ENCODE measurements around the gene SLMAP. TPM values are rescaled to one million over a fixed set of nuclear protein-coding genes. Genes with fewer than 3 reads are reported as not detected.

The SLMAP gene
- total RNA-seq, 1 experiment from 2014 or later, result 79.5 TPM

DNA sequence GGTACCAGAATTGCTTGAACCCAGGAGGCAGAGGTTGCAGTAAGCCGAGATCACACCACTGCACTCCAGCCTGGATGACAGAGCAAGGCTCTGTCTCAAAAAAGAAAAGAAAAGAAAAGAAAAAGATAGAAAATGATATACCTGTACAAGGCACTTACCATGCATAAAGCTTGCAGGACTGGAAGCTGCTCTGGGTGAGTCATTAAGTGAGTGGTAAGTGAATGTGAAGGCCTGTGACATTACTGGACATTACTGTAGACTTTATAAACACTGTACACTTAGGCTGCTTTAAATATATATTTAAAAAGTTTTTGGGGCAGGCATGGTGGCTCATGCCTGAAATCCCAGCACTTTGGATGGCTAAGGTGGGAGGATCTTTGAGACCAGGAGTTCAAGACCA is 99.2 kb downstream of the SLMAP start:
- Mint-ChIP-seq H3K9me3 (no peaks in the 10 kb centered on the region), H3K4me3 (no peak overlapping the region)

DNA sequence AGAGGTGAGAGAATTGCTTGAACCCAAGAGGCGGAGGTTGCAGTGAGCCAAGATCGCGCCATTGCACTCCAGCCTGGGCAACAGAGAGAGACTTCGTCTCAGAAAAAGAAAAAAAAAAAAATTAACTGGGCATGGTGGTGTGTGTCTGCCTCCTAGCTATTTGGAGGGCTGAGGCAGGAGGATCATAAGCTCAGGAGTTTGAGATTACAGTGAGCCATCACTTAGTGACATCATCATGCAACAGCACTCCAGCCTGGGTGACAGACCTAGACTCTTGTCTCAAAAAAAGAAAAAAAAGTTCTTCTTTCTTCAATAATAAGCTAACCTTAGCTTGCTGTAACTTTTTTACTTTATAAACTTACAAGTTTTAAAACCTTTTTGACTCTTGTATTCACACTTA is 99.8 kb downstream of the SLMAP start:
- ChIA-PET CTCF (interaction anchor here (0.6 kb wide), 1 partner anchor 391 kb away, joined by 4 read pairs; no protein-coding TSS in a partner anchor), POLR2A (interaction anchor here (0.6 to 0.7 kb wide), 2 partner anchors 204 to 432 kb away, joined by 3 to 5 read pairs; no protein-coding TSS in a partner anchor)
- H3K27me3 Mint-ChIP-seq (ENCODE audit: low read depth), result no peaks in the 10 kb centered on the region
- H3K4me3 Mint-ChIP-seq, result no peak overlapping the region
- H3K27ac Mint-ChIP-seq, result no peak overlapping the region
- no peaks in the 10 kb centered on the region for H3K9me3 Mint-ChIP-seq
- no peak for DNase-seq (ENCODE audit: low spot score)
- no peaks in the 10 kb centered on the region for H3K4me1 Mint-ChIP-seq
- no peak for ATAC-seq
- H3K36me3 Mint-ChIP-seq, result peaks cover 13% of the 10 kb centered on the region
- no peak for TF ChIP-seq ELF4 (CRISPR knock-in tag; IDR thresholded peaks at IDR 0.05; ENCODE audit: low read depth)
- TF ChIP-seq, protein P1, sequence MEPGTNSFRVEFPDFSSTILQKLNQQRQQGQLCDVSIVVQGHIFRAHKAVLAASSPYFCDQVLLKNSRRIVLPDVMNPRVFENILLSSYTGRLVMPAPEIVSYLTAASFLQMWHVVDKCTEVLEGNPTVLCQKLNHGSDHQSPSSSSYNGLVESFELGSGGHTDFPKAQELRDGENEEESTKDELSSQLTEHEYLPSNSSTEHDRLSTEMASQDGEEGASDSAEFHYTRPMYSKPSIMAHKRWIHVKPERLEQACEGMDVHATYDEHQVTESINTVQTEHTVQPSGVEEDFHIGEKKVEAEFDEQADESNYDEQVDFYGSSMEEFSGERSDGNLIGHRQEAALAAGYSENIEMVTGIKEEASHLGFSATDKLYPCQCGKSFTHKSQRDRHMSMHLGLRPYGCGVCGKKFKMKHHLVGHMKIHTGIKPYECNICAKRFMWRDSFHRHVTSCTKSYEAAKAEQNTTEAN (CRISPR knock-in tag; IDR thresholded peaks at IDR 0.05), result no peak
- TF ChIP-seq ZNF232 (CRISPR knock-in tag; IDR thresholded peaks at IDR 0.05), result no peak
- no peak for TF ChIP-seq HMGA2 (CRISPR knock-in tag; IDR thresholded peaks at IDR 0.05)
- TF ChIP-seq GRHL2 (CRISPR knock-in tag; IDR thresholded peaks at IDR 0.05; ENCODE audit: insufficient replicate concordance, severe bottlenecking), result no peak
- no peak for TF ChIP-seq CBFB (CRISPR knock-in tag; IDR thresholded peaks at IDR 0.05; ENCODE audit: low read depth)
- TF ChIP-seq MAX (CRISPR knock-in tag; IDR thresholded peaks at IDR 0.05), result no peak
- TF ChIP-seq, protein P2, sequence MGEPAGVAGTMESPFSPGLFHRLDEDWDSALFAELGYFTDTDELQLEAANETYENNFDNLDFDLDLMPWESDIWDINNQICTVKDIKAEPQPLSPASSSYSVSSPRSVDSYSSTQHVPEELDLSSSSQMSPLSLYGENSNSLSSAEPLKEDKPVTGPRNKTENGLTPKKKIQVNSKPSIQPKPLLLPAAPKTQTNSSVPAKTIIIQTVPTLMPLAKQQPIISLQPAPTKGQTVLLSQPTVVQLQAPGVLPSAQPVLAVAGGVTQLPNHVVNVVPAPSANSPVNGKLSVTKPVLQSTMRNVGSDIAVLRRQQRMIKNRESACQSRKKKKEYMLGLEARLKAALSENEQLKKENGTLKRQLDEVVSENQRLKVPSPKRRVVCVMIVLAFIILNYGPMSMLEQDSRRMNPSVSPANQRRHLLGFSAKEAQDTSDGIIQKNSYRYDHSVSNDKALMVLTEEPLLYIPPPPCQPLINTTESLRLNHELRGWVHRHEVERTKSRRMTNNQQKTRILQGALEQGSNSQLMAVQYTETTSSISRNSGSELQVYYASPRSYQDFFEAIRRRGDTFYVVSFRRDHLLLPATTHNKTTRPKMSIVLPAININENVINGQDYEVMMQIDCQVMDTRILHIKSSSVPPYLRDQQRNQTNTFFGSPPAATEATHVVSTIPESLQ (CRISPR knock-in tag; IDR thresholded peaks at IDR 0.05), result no peak
- no peak for TF ChIP-seq ZNF416 (CRISPR knock-in tag; IDR thresholded peaks at IDR 0.05)
- TF ChIP-seq, protein P3, sequence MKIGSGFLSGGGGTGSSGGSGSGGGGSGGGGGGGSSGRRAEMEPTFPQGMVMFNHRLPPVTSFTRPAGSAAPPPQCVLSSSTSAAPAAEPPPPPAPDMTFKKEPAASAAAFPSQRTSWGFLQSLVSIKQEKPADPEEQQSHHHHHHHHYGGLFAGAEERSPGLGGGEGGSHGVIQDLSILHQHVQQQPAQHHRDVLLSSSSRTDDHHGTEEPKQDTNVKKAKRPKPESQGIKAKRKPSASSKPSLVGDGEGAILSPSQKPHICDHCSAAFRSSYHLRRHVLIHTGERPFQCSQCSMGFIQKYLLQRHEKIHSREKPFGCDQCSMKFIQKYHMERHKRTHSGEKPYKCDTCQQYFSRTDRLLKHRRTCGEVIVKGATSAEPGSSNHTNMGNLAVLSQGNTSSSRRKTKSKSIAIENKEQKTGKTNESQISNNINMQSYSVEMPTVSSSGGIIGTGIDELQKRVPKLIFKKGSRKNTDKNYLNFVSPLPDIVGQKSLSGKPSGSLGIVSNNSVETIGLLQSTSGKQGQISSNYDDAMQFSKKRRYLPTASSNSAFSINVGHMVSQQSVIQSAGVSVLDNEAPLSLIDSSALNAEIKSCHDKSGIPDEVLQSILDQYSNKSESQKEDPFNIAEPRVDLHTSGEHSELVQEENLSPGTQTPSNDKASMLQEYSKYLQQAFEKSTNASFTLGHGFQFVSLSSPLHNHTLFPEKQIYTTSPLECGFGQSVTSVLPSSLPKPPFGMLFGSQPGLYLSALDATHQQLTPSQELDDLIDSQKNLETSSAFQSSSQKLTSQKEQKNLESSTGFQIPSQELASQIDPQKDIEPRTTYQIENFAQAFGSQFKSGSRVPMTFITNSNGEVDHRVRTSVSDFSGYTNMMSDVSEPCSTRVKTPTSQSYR (CRISPR knock-in tag; IDR thresholded peaks at IDR 0.05), result no peak
- TF ChIP-seq, protein P4, sequence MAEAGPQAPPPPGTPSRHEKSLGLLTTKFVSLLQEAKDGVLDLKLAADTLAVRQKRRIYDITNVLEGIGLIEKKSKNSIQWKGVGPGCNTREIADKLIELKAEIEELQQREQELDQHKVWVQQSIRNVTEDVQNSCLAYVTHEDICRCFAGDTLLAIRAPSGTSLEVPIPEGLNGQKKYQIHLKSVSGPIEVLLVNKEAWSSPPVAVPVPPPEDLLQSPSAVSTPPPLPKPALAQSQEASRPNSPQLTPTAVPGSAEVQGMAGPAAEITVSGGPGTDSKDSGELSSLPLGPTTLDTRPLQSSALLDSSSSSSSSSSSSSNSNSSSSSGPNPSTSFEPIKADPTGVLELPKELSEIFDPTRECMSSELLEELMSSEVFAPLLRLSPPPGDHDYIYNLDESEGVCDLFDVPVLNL (CRISPR knock-in tag; IDR thresholded peaks at IDR 0.05; ENCODE audit: borderline replicate concordance, low read depth), result no peak
- TF ChIP-seq, protein P5, sequence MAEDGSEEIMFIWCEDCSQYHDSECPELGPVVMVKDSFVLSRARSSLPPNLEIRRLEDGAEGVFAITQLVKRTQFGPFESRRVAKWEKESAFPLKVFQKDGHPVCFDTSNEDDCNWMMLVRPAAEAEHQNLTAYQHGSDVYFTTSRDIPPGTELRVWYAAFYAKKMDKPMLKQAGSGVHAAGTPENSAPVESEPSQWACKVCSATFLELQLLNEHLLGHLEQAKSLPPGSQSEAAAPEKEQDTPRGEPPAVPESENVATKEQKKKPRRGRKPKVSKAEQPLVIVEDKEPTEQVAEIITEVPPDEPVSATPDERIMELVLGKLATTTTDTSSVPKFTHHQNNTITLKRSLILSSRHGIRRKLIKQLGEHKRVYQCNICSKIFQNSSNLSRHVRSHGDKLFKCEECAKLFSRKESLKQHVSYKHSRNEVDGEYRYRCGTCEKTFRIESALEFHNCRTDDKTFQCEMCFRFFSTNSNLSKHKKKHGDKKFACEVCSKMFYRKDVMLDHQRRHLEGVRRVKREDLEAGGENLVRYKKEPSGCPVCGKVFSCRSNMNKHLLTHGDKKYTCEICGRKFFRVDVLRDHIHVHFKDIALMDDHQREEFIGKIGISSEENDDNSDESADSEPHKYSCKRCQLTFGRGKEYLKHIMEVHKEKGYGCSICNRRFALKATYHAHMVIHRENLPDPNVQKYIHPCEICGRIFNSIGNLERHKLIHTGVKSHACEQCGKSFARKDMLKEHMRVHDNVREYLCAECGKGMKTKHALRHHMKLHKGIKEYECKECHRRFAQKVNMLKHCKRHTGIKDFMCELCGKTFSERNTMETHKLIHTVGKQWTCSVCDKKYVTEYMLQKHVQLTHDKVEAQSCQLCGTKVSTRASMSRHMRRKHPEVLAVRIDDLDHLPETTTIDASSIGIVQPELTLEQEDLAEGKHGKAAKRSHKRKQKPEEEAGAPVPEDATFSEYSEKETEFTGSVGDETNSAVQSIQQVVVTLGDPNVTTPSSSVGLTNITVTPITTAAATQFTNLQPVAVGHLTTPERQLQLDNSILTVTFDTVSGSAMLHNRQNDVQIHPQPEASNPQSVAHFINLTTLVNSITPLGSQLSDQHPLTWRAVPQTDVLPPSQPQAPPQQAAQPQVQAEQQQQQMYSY (CRISPR knock-in tag; IDR thresholded peaks at IDR 0.05), result no peak

More for the DNA sequence above, 99.2 kb downstream of the SLMAP start:
- Mint-ChIP-seq H3K27ac (no peak overlapping the region), H3K27me3 (ENCODE audit: low read depth) (no peaks in the 10 kb centered on the region), H3K36me3 (peaks cover 11% of the 10 kb centered on the region), H3K4me1 (no peaks in the 10 kb centered on the region)
- DNase-seq (ENCODE audit: low spot score) (no peak), ATAC-seq (no peak)
- POLR2A ChIA-PET, result interaction anchor here (0.6 kb wide), 1 partner anchor 203 kb away, joined by 5 read pairs; no protein-coding TSS in a partner anchor
- CTCF ChIA-PET, result interaction anchor here (0.6 kb wide), 1 partner anchor 391 kb away, joined by 4 read pairs; no protein-coding TSS in a partner anchor
- TF ChIP-seq ATF1 (CRISPR knock-in tag; IDR thresholded peaks at IDR 0.05), result no peak
- TF ChIP-seq, protein P6, sequence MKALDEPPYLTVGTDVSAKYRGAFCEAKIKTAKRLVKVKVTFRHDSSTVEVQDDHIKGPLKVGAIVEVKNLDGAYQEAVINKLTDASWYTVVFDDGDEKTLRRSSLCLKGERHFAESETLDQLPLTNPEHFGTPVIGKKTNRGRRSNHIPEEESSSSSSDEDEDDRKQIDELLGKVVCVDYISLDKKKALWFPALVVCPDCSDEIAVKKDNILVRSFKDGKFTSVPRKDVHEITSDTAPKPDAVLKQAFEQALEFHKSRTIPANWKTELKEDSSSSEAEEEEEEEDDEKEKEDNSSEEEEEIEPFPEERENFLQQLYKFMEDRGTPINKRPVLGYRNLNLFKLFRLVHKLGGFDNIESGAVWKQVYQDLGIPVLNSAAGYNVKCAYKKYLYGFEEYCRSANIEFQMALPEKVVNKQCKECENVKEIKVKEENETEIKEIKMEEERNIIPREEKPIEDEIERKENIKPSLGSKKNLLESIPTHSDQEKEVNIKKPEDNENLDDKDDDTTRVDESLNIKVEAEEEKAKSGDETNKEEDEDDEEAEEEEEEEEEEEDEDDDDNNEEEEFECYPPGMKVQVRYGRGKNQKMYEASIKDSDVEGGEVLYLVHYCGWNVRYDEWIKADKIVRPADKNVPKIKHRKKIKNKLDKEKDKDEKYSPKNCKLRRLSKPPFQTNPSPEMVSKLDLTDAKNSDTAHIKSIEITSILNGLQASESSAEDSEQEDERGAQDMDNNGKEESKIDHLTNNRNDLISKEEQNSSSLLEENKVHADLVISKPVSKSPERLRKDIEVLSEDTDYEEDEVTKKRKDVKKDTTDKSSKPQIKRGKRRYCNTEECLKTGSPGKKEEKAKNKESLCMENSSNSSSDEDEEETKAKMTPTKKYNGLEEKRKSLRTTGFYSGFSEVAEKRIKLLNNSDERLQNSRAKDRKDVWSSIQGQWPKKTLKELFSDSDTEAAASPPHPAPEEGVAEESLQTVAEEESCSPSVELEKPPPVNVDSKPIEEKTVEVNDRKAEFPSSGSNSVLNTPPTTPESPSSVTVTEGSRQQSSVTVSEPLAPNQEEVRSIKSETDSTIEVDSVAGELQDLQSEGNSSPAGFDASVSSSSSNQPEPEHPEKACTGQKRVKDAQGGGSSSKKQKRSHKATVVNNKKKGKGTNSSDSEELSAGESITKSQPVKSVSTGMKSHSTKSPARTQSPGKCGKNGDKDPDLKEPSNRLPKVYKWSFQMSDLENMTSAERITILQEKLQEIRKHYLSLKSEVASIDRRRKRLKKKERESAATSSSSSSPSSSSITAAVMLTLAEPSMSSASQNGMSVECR (CRISPR knock-in tag; IDR thresholded peaks at IDR 0.05; ENCODE audit: borderline replicate concordance), result no peak
- no peak for TF ChIP-seq ZNF671 (CRISPR knock-in tag; IDR thresholded peaks at IDR 0.05)
- TF ChIP-seq, protein P7, sequence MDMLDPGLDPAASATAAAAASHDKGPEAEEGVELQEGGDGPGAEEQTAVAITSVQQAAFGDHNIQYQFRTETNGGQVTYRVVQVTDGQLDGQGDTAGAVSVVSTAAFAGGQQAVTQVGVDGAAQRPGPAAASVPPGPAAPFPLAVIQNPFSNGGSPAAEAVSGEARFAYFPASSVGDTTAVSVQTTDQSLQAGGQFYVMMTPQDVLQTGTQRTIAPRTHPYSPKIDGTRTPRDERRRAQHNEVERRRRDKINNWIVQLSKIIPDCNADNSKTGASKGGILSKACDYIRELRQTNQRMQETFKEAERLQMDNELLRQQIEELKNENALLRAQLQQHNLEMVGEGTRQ (CRISPR knock-in tag; IDR thresholded peaks at IDR 0.05), result no peak

Measured in WTC11 (cell line).